Natural killer cell (primary cell): ENCODE data around the gene GSG1L. TPM values are rescaled to one million over a fixed set of nuclear protein-coding genes. Genes with fewer than 3 reads are reported as not detected.

Experiments used
- ATAC-seq, 3 donors: fragments of 150-1000 bp in 2 of 3; fragments of 200-7000 bp in 1 of 3; cut with Tn5 transposase; 1 replicate in 1 of 3; 2 replicates in 2 of 3; pipeline ENCODE4 v1.10.0; 2021; ENCODE audit warnings: mild to moderate bottlenecking in 2 of 3, moderate library complexity in 2 of 3
- DNase-seq, 2 donors: peaks; one replicate each; pipeline versions ENCODE4 v3.0.0 to v3.0.0-alpha.2; 2013 to 2021; ENCODE audit warnings: mixed read lengths in 1 of 2
- H3K27ac ChIP-seq: one replicate; pipeline ENCODE4 v1.5.1; 2013; ENCODE audit warnings: mild to moderate bottlenecking, low read length
- H3K27me3 ChIP-seq: one replicate; pipeline ENCODE4 v1.6.1; 2013; ENCODE audit warnings: low read length; ENCODE audit not compliant: control insufficient read depth, insufficient read depth
- H3K36me3 ChIP-seq: one replicate; pipeline ENCODE4 v1.6.1; 2013; ENCODE audit warnings: low read length; ENCODE audit not compliant: control insufficient read depth, insufficient read depth
- H3K4me1 ChIP-seq: one replicate; pipeline ENCODE4 v1.6.1; 2013; ENCODE audit warnings: low read length; ENCODE audit not compliant: control insufficient read depth, insufficient read depth
- H3K4me3 ChIP-seq: one replicate; pipeline ENCODE4 v1.5.1; 2013; ENCODE audit warnings: low read length
- H3K9me3 ChIP-seq: one replicate; pipeline ENCODE4 v1.6.1; 2013; ENCODE audit warnings: low read length; ENCODE audit not compliant: control insufficient read depth, insufficient read depth
- H3K27ac Mint-ChIP-seq, 2 donors: one replicate each; pipeline ENCODE4 v1.8.0; 2022; ENCODE audit warnings: mild to moderate bottlenecking in 2 of 2, mixed read lengths in 2 of 2, moderate library complexity in 1 of 2
- H3K27me3 Mint-ChIP-seq, 2 donors: one replicate each; pipeline ENCODE4 v1.8.0; 2022; ENCODE audit warnings: low read depth in 2 of 2, mixed read lengths in 2 of 2
- H3K36me3 Mint-ChIP-seq: one replicate; pipeline ENCODE4 v1.8.0; 2022; ENCODE audit warnings: mixed read lengths
- H3K4me1 Mint-ChIP-seq, 2 donors: one replicate each; pipeline ENCODE4 v1.8.0; 2022; ENCODE audit warnings: mixed read lengths in 2 of 2
- H3K4me3 Mint-ChIP-seq: one replicate; pipeline ENCODE4 v1.8.0; 2022; ENCODE audit warnings: mild to moderate bottlenecking, moderate library complexity, mixed read lengths
- H3K9me3 Mint-ChIP-seq, 2 donors: one replicate each; pipeline ENCODE4 v1.8.0; 2022; ENCODE audit warnings: mixed read lengths in 2 of 2
- CTCF ChIP-seq: fragments of 200-600 bp; IDR thresholded peaks from one replicate; pipeline ENCODE4 v1.8.0; 2022; ENCODE audit warnings: antibody characterized with exemption
- WGBS: methylation state at CpG from one replicate; pipeline ENCODE4 v1.1.7; 2013; ENCODE audit warnings: missing lambda C conversion rate; ENCODE audit not compliant: insufficient coverage; 5-methylcytosine and 5-hydroxymethylcytosine counted together
- intact Hi-C: fragments of 100-400 bp; cut with micrococcal nuclease; formaldehyde crosslinking; loops from one replicate; pipeline ENCODE4 v1.14.2; 2022
- total RNA-seq, 4 donors: library from RNA; stranded (reverse); fragments of 120-200 nt in 1 of 4; gene quantifications; one replicate each; pipeline versions ENCODE4 v1.2.3 to v1.2.4, GENCODE V29; 2013 to 2022

Gene GSG1L
- total RNA-seq, 3 donors from 2014 or later (not counting 1 experiment from before 2014, with no cell fraction given), result 0.25 TPM; not detected in 2

DNA sequence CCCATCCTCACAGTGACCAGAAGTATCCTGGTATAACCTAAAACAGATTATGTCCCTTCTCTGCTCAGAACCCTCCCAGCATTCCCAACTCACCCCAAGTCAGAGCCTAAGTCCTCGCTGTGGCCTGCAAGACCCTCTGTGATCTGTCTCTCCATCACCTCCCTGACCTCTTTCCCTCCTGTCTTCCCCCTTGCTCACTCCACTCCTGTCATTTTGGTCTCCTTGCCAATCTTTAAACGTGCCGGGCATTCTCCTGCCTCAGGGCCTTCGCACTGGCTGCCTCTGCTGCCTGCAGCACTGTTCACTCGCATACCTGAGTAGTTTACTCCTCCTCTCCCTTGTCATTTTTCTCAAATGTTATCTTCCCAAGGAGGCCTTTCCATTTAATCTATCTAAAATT, 97.7 kb downstream of the GSG1L start:
- 92% methylated on average over 5 of the region's 5 CpGs for WGBS
- intact Hi-C loops, result no loop called here
- Histone ChIP-seq H3K4me3 (no peak overlapping the region), H3K4me1 (no peaks in the 10 kb centered on the region), H3K9me3 (no peaks in the 10 kb centered on the region), H3K27me3 (no peaks in the 10 kb centered on the region), H3K36me3 (no peaks in the 10 kb centered on the region), H3K27ac (no peak overlapping the region)
- H3K4me1 Mint-ChIP-seq, result no peaks in the 10 kb centered on the region
- no peak overlapping the region for H3K4me3 Mint-ChIP-seq
- TF ChIP-seq CTCF, result no peak
- H3K27ac Mint-ChIP-seq, result no peak overlapping the region
- DNase-seq, result no peak
- peaks cover 0 to 12% of the 10 kb centered on the region in 2 donors for H3K27me3 Mint-ChIP-seq
- no peaks in the 10 kb centered on the region for H3K36me3 Mint-ChIP-seq
- ATAC-seq, result peak in 1 of 3 donors; percentile 25
- no peaks in the 10 kb centered on the region for H3K9me3 Mint-ChIP-seq

DNA sequence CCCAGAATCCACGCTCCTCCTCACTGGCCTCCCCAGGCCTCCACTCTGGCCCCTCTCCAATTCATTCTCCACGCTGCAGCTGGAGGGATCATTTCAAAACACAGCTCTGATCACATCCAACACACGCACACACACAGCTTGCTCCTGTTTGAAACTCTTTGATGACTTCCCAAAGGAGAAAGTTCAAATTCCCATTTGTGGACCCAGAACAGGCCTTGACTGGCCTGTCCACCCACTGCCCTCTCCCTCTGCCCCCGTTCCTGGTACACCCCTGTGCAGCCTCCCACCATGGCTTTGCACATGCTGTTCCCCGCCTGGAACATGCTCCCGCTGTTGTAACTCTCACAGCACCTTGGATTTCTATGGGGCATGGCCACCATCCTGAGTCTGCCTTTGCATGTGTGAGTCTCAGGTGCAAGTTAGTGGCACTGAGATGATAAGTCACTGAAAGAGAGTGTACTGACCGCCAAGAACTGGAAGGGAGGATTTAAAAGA, 100.0 kb downstream of the GSG1L start:
- TF ChIP-seq CTCF, result no peak
- H3K4me3 Mint-ChIP-seq, result no peak overlapping the region
- H3K36me3 ChIP-seq, result no peaks in the 10 kb centered on the region
- no peak overlapping the region for H3K4me3 ChIP-seq
- no peak overlapping the region for H3K27ac Mint-ChIP-seq
- peaks cover 0 to 14% of the 10 kb centered on the region in 2 donors for H3K27me3 Mint-ChIP-seq
- H3K27ac ChIP-seq, result no peak overlapping the region
- WGBS, result 86% methylated on average over 7 of the region's 7 CpGs
- DNase-seq (no peak), ATAC-seq (no peak)
- intact Hi-C loops, result no loop called here
- no peaks in the 10 kb centered on the region for H3K9me3 Mint-ChIP-seq
- H3K27me3 ChIP-seq, result no peaks in the 10 kb centered on the region
- no peaks in the 10 kb centered on the region for H3K36me3 Mint-ChIP-seq
- peaks cover 0 to 5% of the 10 kb centered on the region in 2 donors for H3K4me1 Mint-ChIP-seq
- no peaks in the 10 kb centered on the region for H3K9me3 ChIP-seq
- H3K4me1 ChIP-seq, result no peaks in the 10 kb centered on the region

GRCh38 chr16:27962197-27962596, 101.3 kb downstream of the GSG1L start:
- H3K4me1 Mint-ChIP-seq, result peaks cover 0 to 5% of the 10 kb centered on the region in 2 donors
- Histone ChIP-seq H3K4me3 (no peak overlapping the region), H3K27me3 (no peaks in the 10 kb centered on the region), H3K36me3 (no peaks in the 10 kb centered on the region), H3K27ac (no peak overlapping the region), H3K9me3 (no peaks in the 10 kb centered on the region), H3K4me1 (no peaks in the 10 kb centered on the region)
- no peaks in the 10 kb centered on the region for H3K36me3 Mint-ChIP-seq
- peaks cover 0 to 4% of the 10 kb centered on the region in 2 donors for H3K9me3 Mint-ChIP-seq
- intact Hi-C loops, result no loop called here
- H3K27me3 Mint-ChIP-seq, result peaks cover 0 to 14% of the 10 kb centered on the region in 2 donors
- no peak for DNase-seq
- H3K27ac Mint-ChIP-seq, result no peak overlapping the region
- no peak for ATAC-seq
- no peak for TF ChIP-seq CTCF
- no peak overlapping the region for H3K4me3 Mint-ChIP-seq

DNA sequence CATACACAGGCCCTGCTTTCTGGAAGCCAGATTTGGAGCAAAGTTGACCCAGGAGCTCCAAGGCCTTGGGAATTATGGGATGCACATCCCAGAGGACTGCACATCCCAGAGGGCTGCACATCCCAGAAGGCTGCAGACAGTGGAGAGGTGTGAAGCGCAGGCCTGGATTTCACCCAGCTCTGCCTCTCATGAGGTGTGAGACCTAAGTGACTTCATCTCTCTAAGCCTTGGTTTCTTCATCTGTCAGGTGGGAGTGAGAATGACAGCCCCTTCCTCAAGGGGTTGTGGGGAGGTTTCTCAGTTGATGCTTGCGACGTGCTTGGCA, 102.3 kb downstream of the GSG1L start:
- no peaks in the 10 kb centered on the region for H3K36me3 ChIP-seq
- Mint-ChIP-seq H3K4me3 (no peak overlapping the region), H3K27ac (no peak overlapping the region), H3K36me3 (no peaks in the 10 kb centered on the region), H3K4me1 (peaks cover 0 to 5% of the 10 kb centered on the region in 2 donors), H3K27me3 (peaks cover 0 to 14% of the 10 kb centered on the region in 2 donors), H3K9me3 (peaks cover 0 to 4% of the 10 kb centered on the region in 2 donors)
- H3K27ac ChIP-seq, result no peak overlapping the region
- DNase-seq (no peak), ATAC-seq (peak in 1 of 3 donors; percentile 16)
- 95% methylated on average over 3 of the region's 3 CpGs for WGBS
- H3K4me3 ChIP-seq, result no peak overlapping the region
- H3K4me1 ChIP-seq, result no peaks in the 10 kb centered on the region
- TF ChIP-seq CTCF, result no peak
- H3K27me3 ChIP-seq, result no peaks in the 10 kb centered on the region
- H3K9me3 ChIP-seq, result no peaks in the 10 kb centered on the region
- intact Hi-C loops, result no loop called here
